Ectodermal cell (in vitro differentiated cells): Measurements from ENCODE around the gene CRIM1.

Experiments
- H3K27ac ChIP-seq: 2 replicates; pipeline ENCODE4 v1.7.0; 2013; ENCODE audit warnings: mild to moderate bottlenecking, low read depth, low read length; ENCODE audit not compliant: insufficient read depth, poor library complexity, severe bottlenecking
- H3K27me3 ChIP-seq: 2 replicates; pipeline ENCODE4 v1.7.0; 2013; ENCODE audit warnings: mild to moderate bottlenecking, low read length; ENCODE audit not compliant: insufficient read depth, control insufficient read depth, poor library complexity, severe bottlenecking
- H3K36me3 ChIP-seq: one replicate; pipeline ENCODE4 v1.7.0; 2013; ENCODE audit warnings: low read length; ENCODE audit not compliant: control insufficient read depth, insufficient read depth
- H3K4me1 ChIP-seq: one replicate; pipeline ENCODE4 v1.7.0; 2013; ENCODE audit warnings: low read length; ENCODE audit not compliant: control insufficient read depth, insufficient read depth
- H3K4me3 ChIP-seq: 2 replicates; pipeline ENCODE4 v1.7.0; 2013; ENCODE audit warnings: low read depth, low read length, control low read depth; ENCODE audit not compliant: insufficient read depth
- H3K9me3 ChIP-seq: 2 replicates; pipeline ENCODE4 v1.7.0; 2013; ENCODE audit warnings: mild to moderate bottlenecking, low read length, moderate library complexity; ENCODE audit not compliant: control insufficient read depth
- WGBS, 2 experiments: methylation state at CpG; one replicate each; pipeline ENCODE4 v1.1.7; 2013; ENCODE audit warnings: missing lambda C conversion rate in 2 of 2; 5-methylcytosine and 5-hydroxymethylcytosine counted together

CRIM1 gene

GRCh38 chr2:36393738-36394256 is 38.2 kb downstream of the CRIM1 start:
- H3K27ac ChIP-seq, result no peak overlapping the region
- peaks cover 5% of the 10 kb centered on the region for H3K4me1 ChIP-seq
- 93 to 95% methylated on average over 4 of the region's 4 CpGs for WGBS, 2 experiments
- no peaks in the 10 kb centered on the region for H3K9me3 ChIP-seq
- H3K4me3 ChIP-seq, result no peak overlapping the region
- H3K36me3 ChIP-seq, result no peaks in the 10 kb centered on the region
- H3K27me3 ChIP-seq, result no peaks in the 10 kb centered on the region

- Histone ChIP-seq H3K4me1 (peaks cover 5% of the 10 kb centered on the region), H3K4me3 (no peak overlapping the region), H3K36me3 (no peaks in the 10 kb centered on the region), H3K9me3 (no peaks in the 10 kb centered on the region), H3K27me3 (no peaks in the 10 kb centered on the region), H3K27ac (no peak overlapping the region)
- 85 to 89% methylated on average over 2 to 6 of the region's 6 CpGs for WGBS, 2 experiments
These were observed 39.2 kb downstream of the CRIM1 start for GRCh38 chr2:36394804-36395203.

GRCh38 chr2:36395866-36396265 is 40.3 kb downstream of the CRIM1 start:
- Histone ChIP-seq H3K36me3 (no peaks in the 10 kb centered on the region), H3K27me3 (no peaks in the 10 kb centered on the region), H3K4me1 (peaks cover 5% of the 10 kb centered on the region), H3K9me3 (no peaks in the 10 kb centered on the region), H3K27ac (no peak overlapping the region), H3K4me3 (no peak overlapping the region)
- WGBS, 2 experiments, result 90 to 91% methylated on average over 4 of the region's 4 CpGs

GRCh38 chr2:36396878-36397539 is 41.4 kb downstream of the CRIM1 start:
- H3K27ac ChIP-seq, result no peak overlapping the region
- WGBS, 2 experiments, result 90 to 94% methylated on average over 9 of the region's 9 CpGs
- no peaks in the 10 kb centered on the region for H3K36me3 ChIP-seq
- peaks cover 5% of the 10 kb centered on the region for H3K4me1 ChIP-seq
- H3K9me3 ChIP-seq, result no peaks in the 10 kb centered on the region
- no peak overlapping the region for H3K4me3 ChIP-seq
- no peaks in the 10 kb centered on the region for H3K27me3 ChIP-seq

- no peaks in the 10 kb centered on the region for H3K9me3 ChIP-seq
- no peaks in the 10 kb centered on the region for H3K36me3 ChIP-seq
- peaks cover under 1% of the 10 kb centered on the region for H3K4me1 ChIP-seq
- H3K27ac ChIP-seq, result no peak overlapping the region
- no peak overlapping the region for H3K4me3 ChIP-seq
- no peaks in the 10 kb centered on the region for H3K27me3 ChIP-seq
- WGBS, 2 experiments, result 86 to 87% methylated on average over 6 to 7 of the region's 7 CpGs
These were observed 42.3 kb downstream of the CRIM1 start for GRCh38 chr2:36397728-36398413.

- Histone ChIP-seq H3K4me3 (no peak overlapping the region), H3K4me1 (no peaks in the 10 kb centered on the region), H3K27me3 (no peaks in the 10 kb centered on the region), H3K36me3 (no peaks in the 10 kb centered on the region), H3K9me3 (no peaks in the 10 kb centered on the region), H3K27ac (no peak overlapping the region)
- WGBS, 2 experiments, result 79 to 82% methylated on average over 2 of the region's 2 CpGs
These were observed 43.5 kb downstream of the CRIM1 start for GRCh38 chr2:36399050-36399449.

- H3K4me3 ChIP-seq, result no peak overlapping the region
- WGBS, 2 experiments, result 92 to 93% methylated on average over 1 of the region's 1 CpG
- no peak overlapping the region for H3K27ac ChIP-seq
- H3K36me3 ChIP-seq, result no peaks in the 10 kb centered on the region
- H3K9me3 ChIP-seq, result no peaks in the 10 kb centered on the region
- peaks cover 11% of the 10 kb centered on the region for H3K4me1 ChIP-seq
- no peaks in the 10 kb centered on the region for H3K27me3 ChIP-seq
These were observed 48.2 kb downstream of the CRIM1 start for GRCh38 chr2:36403675-36404230.

- no peak overlapping the region for H3K4me3 ChIP-seq
- H3K4me1 ChIP-seq, result peaks cover 11% of the 10 kb centered on the region
- no peaks in the 10 kb centered on the region for H3K9me3 ChIP-seq
- no peak overlapping the region for H3K27ac ChIP-seq
- WGBS, 2 experiments, result 80 to 95% methylated on average over 2 to 3 of the region's 3 CpGs
- no peaks in the 10 kb centered on the region for H3K27me3 ChIP-seq
- no peaks in the 10 kb centered on the region for H3K36me3 ChIP-seq
These were observed 48.7 kb downstream of the CRIM1 start for GRCh38 chr2:36404318-36404717.

GRCh38 chr2:36404754-36405153 is 49.2 kb downstream of the CRIM1 start:
- Histone ChIP-seq H3K36me3 (no peaks in the 10 kb centered on the region), H3K4me3 (no peak overlapping the region), H3K27me3 (no peaks in the 10 kb centered on the region), H3K4me1 (peaks cover 11% of the 10 kb centered on the region), H3K9me3 (no peaks in the 10 kb centered on the region), H3K27ac (no peak overlapping the region)
- 93 to 100% methylated on average over 1 to 5 of the region's 5 CpGs for WGBS, 2 experiments

GRCh38 chr2:36405183-36405582 is 49.6 kb downstream of the CRIM1 start:
- Histone ChIP-seq H3K27me3 (no peaks in the 10 kb centered on the region), H3K9me3 (no peaks in the 10 kb centered on the region), H3K36me3 (no peaks in the 10 kb centered on the region), H3K27ac (no peak overlapping the region), H3K4me1 (peaks cover 11% of the 10 kb centered on the region), H3K4me3 (no peak overlapping the region)
- 79 to 81% methylated on average over 4 to 5 of the region's 5 CpGs for WGBS, 2 experiments
